WTC11 (cell line): Measurements from ENCODE around the gene PLA2G12B. TPM values are rescaled to one million over a fixed set of nuclear protein-coding genes. Genes with fewer than 3 reads are reported as not detected.
A peak's percentile ranks its signal among the peaks of the same experiment; 100 is the strongest.

Experiments
- ATAC-seq: fragments of 200-7000 bp; cut with Tn5 transposase; 2 replicates; pipeline ENCODE4 v1.10.0; 2021; ENCODE audit warnings: mild to moderate bottlenecking, moderate library complexity
- CTCF ChIA-PET: fragments of 300-600 bp; sonication (Branson Sonifier 250); formaldehyde crosslinking; loops from one replicate; lab custom pipeline; 2021; ENCODE audit warnings: antibody characterized with exemption; lab: Charles Lee
- POLR2A ChIA-PET: fragments of 350-600 bp; sonication (Branson Sonifier 250); formaldehyde crosslinking; loops from one replicate; lab custom pipeline; 2021; ENCODE audit warnings: antibody characterized with exemption; lab: Charles Lee
- DNase-seq: peaks from one replicate; pipeline ENCODE4 v3.0.0; 2021; ENCODE audit warnings: low spot score
- H3K27ac Mint-ChIP-seq: 2 replicates; pipeline ENCODE4 v1.8.0; 2021; ENCODE audit warnings: mixed read lengths
- H3K27me3 Mint-ChIP-seq: 2 replicates; pipeline ENCODE4 v1.8.0; 2021; ENCODE audit warnings: low read depth, mild to moderate bottlenecking, moderate library complexity, mixed read lengths
- H3K36me3 Mint-ChIP-seq: 2 replicates; pipeline ENCODE4 v1.8.0; 2021; ENCODE audit warnings: mixed read lengths
- H3K4me1 Mint-ChIP-seq: 2 replicates; pipeline ENCODE4 v1.8.0; 2022; ENCODE audit warnings: mixed read lengths
- H3K4me3 Mint-ChIP-seq: 2 replicates; pipeline ENCODE4 v1.8.0; 2021; ENCODE audit warnings: mild to moderate bottlenecking, moderate library complexity, mixed read lengths
- H3K9me3 Mint-ChIP-seq: 2 replicates; pipeline ENCODE4 v1.8.0; 2021; ENCODE audit warnings: mixed read lengths
- CBFB ChIP-seq: sonication (generic); formaldehyde crosslinking; IDR thresholded peaks from 2 replicates; pipeline ENCODE4 v1.8.1; 2022; ENCODE audit warnings: mild to moderate bottlenecking, low read depth, missing genetic modification reagents
- CREM ChIP-seq: sonication (generic); formaldehyde crosslinking; IDR thresholded peaks from 2 replicates; pipeline ENCODE4 v1.8.1; 2022; ENCODE audit warnings: mild to moderate bottlenecking, missing genetic modification reagents, moderate library complexity
- ELF4 ChIP-seq: sonication (generic); formaldehyde crosslinking; IDR thresholded peaks from 2 replicates; pipeline ENCODE4 v1.8.1; 2022; ENCODE audit warnings: low read depth, mild to moderate bottlenecking, moderate library complexity, missing genetic modification reagents
- ESRRA ChIP-seq: sonication (generic); formaldehyde crosslinking; IDR thresholded peaks from 2 replicates; pipeline ENCODE4 v1.8.1; 2022; ENCODE audit warnings: mild to moderate bottlenecking, missing genetic modification reagents, borderline replicate concordance
- ETV6 ChIP-seq: sonication (generic); formaldehyde crosslinking; IDR thresholded peaks from 2 replicates; pipeline ENCODE4 v1.8.1; 2022; ENCODE audit warnings: mild to moderate bottlenecking, missing genetic modification reagents
- FOXK1 ChIP-seq: sonication (generic); formaldehyde crosslinking; IDR thresholded peaks from 2 replicates; pipeline ENCODE4 v1.8.0; 2022; ENCODE audit warnings: mild to moderate bottlenecking, moderate library complexity, missing genetic modification reagents
- JAZF1 ChIP-seq: fragments of 250-450 bp; sonication (Bioruptor Pico); IDR thresholded peaks from 2 replicates; pipeline ENCODE4 v1.9.0; 2021; ENCODE audit warnings: moderate library complexity, mild to moderate bottlenecking, inconsistent platforms
- MYBL2 ChIP-seq: sonication (generic); formaldehyde crosslinking; IDR thresholded peaks from 2 replicates; pipeline ENCODE4 v1.8.1; 2023; ENCODE audit warnings: mild to moderate bottlenecking, moderate library complexity, missing genetic modification reagents
- NFATC4 ChIP-seq: fragments of 250-450 bp; sonication (Bioruptor Pico); IDR thresholded peaks from 2 replicates; pipeline ENCODE4 v1.9.0; 2021; ENCODE audit warnings: mild to moderate bottlenecking
- NR1H2 ChIP-seq: sonication (generic); formaldehyde crosslinking; IDR thresholded peaks from 2 replicates; pipeline ENCODE4 v1.9.0; 2021; ENCODE audit warnings: mild to moderate bottlenecking, moderate library complexity, missing genetic modification reagents
- ZNF416 ChIP-seq: fragments of 250-450 bp; sonication (Bioruptor Pico); IDR thresholded peaks from 2 replicates; pipeline ENCODE4 v1.9.0; 2021; ENCODE audit warnings: mild to moderate bottlenecking, inconsistent platforms
- total RNA-seq: library from RNA; stranded (reverse); gene quantifications from 3 replicates; pipeline ENCODE4 v1.2.3, GENCODE V29; 2021
- TF ChIP-seq, protein P1 (sequence below): fragments of 250-450 bp; sonication (Bioruptor Pico); IDR thresholded peaks from 2 replicates; pipeline ENCODE4 v1.9.0; 2021; ENCODE audit warnings: mild to moderate bottlenecking, borderline replicate concordance
- TF ChIP-seq, protein P2 (sequence below): sonication (generic); formaldehyde crosslinking; conservative IDR thresholded peaks from 2 replicates; pipeline ENCODE4 v1.8.1; 2022; ENCODE audit warnings: mild to moderate bottlenecking, missing genetic modification reagents
- TF ChIP-seq, protein P3 (sequence below): sonication (generic); formaldehyde crosslinking; IDR thresholded peaks from 2 replicates; pipeline ENCODE4 v1.8.1; 2022; ENCODE audit warnings: low read depth, missing genetic modification reagents, borderline replicate concordance

PLA2G12B gene
- total RNA-seq, 1 experiment from 2014 or later, result not detected

DNA sequence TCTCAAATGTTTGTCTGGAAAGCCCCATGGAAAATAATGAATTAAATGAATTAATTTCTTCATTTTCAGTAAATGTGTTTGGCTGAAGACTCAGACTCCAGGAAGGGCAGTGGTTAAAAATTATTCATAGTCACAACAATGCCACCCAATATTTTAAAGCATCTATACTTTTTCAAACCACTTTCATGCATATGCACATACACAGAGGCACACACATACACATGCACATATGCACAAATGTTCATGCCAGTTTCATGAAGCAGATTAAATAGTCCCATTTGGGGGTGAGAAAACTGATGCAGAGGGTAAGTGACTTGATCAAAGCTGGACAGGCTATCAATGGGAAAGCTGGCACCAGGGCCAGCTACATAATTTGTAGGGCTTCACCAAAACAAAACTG, 1.4 kb upstream of the PLA2G12B start:
- Mint-ChIP-seq H3K27me3 (no peaks in the 10 kb centered on the region), H3K27ac (no peak overlapping the region), H3K4me3 (no peak overlapping the region), H3K9me3 (no peaks in the 10 kb centered on the region), H3K36me3 (no peaks in the 10 kb centered on the region), H3K4me1 (peaks cover 28% of the 10 kb centered on the region)
- ChIA-PET CTCF (no interaction called here), POLR2A (no interaction called here)
- no peak for TF ChIP-seq CREM
- no peak for TF ChIP-seq MYBL2 (CRISPR knock-in tag)
- no peak for TF ChIP-seq ZNF416 (CRISPR knock-in tag)
- no peak for TF ChIP-seq NR1H2 (CRISPR knock-in tag)
- TF ChIP-seq CBFB (CRISPR knock-in tag), result no peak
- TF ChIP-seq ESRRA (CRISPR knock-in tag), result no peak
- TF ChIP-seq ETV6 (CRISPR knock-in tag), result no peak
- TF ChIP-seq, protein P1, sequence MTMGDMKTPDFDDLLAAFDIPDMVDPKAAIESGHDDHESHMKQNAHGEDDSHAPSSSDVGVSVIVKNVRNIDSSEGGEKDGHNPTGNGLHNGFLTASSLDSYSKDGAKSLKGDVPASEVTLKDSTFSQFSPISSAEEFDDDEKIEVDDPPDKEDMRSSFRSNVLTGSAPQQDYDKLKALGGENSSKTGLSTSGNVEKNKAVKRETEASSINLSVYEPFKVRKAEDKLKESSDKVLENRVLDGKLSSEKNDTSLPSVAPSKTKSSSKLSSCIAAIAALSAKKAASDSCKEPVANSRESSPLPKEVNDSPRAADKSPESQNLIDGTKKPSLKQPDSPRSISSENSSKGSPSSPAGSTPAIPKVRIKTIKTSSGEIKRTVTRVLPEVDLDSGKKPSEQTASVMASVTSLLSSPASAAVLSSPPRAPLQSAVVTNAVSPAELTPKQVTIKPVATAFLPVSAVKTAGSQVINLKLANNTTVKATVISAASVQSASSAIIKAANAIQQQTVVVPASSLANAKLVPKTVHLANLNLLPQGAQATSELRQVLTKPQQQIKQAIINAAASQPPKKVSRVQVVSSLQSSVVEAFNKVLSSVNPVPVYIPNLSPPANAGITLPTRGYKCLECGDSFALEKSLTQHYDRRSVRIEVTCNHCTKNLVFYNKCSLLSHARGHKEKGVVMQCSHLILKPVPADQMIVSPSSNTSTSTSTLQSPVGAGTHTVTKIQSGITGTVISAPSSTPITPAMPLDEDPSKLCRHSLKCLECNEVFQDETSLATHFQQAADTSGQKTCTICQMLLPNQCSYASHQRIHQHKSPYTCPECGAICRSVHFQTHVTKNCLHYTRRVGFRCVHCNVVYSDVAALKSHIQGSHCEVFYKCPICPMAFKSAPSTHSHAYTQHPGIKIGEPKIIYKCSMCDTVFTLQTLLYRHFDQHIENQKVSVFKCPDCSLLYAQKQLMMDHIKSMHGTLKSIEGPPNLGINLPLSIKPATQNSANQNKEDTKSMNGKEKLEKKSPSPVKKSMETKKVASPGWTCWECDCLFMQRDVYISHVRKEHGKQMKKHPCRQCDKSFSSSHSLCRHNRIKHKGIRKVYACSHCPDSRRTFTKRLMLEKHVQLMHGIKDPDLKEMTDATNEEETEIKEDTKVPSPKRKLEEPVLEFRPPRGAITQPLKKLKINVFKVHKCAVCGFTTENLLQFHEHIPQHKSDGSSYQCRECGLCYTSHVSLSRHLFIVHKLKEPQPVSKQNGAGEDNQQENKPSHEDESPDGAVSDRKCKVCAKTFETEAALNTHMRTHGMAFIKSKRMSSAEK (CRISPR knock-in tag), result no peak
- TF ChIP-seq, protein P2, sequence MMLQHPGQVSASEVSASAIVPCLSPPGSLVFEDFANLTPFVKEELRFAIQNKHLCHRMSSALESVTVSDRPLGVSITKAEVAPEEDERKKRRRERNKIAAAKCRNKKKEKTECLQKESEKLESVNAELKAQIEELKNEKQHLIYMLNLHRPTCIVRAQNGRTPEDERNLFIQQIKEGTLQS (CRISPR knock-in tag), result no peak
- TF ChIP-seq ELF4, result no peak
- TF ChIP-seq NFATC4, result no peak
- no peak for ATAC-seq
- no peak for DNase-seq

DNA sequence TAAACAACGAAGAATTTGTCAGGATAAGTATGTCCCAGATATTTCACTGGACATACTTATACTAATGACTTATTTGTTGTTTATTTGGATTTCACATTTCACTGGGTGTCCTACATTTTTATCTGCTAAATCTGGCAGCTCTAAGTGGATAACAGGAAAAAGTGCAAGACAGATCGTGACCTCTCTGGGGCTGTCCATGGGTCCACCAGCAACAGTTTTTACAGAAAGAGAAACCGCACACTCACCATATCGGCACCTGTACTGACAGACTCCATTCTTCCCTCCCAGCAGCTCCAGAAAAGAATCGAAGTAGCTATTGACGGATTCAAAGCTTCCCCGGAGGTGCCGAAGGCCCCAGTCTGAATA, 393 bp downstream of the PLA2G12B start:
- no peaks in the 10 kb centered on the region for H3K9me3 Mint-ChIP-seq
- no peak for TF ChIP-seq JAZF1 (CRISPR knock-in tag)
- TF ChIP-seq, all 79 proteins: peak for 0
- DNase-seq (no peak), ATAC-seq (no peak)
- Mint-ChIP-seq H3K27ac (no peak overlapping the region), H3K27me3 (no peaks in the 10 kb centered on the region), H3K4me1 (peaks cover 31% of the 10 kb centered on the region), H3K4me3 (no peak overlapping the region), H3K36me3 (no peaks in the 10 kb centered on the region)
- POLR2A ChIA-PET, result no interaction called here
- CTCF ChIA-PET, result interaction anchor here (0.6 to 1.6 kb wide), 4 partner anchors 20 to 359 kb away, joined by 3 to 5 read pairs (median 4); no protein-coding TSS in a partner anchor

DNA sequence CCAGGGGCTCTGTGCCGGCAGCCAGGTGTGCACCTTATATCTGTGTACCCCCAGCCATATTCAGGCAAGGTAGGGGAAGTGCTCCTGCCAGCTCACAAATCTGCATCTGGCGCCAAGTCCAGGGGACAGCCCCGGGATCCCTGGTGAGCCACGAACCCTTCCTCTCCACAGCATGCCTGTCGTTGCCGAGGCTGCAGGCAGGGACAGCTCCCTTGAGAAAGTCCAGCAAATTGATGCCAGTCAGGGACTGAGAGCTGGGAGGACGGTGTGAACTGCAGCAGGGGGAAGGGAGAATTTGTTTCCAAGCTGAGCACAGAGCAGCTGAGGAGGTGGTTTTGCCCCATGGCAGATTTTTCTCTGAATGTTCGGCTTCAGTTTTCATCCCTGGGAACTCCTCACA, 919 bp downstream of the PLA2G12B start:
- TF ChIP-seq, protein P3, sequence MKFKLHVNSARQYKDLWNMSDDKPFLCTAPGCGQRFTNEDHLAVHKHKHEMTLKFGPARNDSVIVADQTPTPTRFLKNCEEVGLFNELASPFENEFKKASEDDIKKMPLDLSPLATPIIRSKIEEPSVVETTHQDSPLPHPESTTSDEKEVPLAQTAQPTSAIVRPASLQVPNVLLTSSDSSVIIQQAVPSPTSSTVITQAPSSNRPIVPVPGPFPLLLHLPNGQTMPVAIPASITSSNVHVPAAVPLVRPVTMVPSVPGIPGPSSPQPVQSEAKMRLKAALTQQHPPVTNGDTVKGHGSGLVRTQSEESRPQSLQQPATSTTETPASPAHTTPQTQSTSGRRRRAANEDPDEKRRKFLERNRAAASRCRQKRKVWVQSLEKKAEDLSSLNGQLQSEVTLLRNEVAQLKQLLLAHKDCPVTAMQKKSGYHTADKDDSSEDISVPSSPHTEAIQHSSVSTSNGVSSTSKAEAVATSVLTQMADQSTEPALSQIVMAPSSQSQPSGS (CRISPR knock-in tag), result no peak
- TF ChIP-seq FOXK1 (CRISPR knock-in tag), result 0 out of 2 replicates have a peak, but pooled peaks have one; percentile 36
- TF ChIP-seq, all 79 proteins: peak for 1
- H3K36me3 Mint-ChIP-seq, result no peaks in the 10 kb centered on the region
- H3K27me3 Mint-ChIP-seq, result no peaks in the 10 kb centered on the region
- no peaks in the 10 kb centered on the region for H3K9me3 Mint-ChIP-seq
- H3K27ac Mint-ChIP-seq, result 0 out of 2 replicates have a peak overlapping the region, but pooled peaks have one; percentile 27
- peak; percentile 73 for ATAC-seq
- H3K4me3 Mint-ChIP-seq, result no peak overlapping the region
- ChIA-PET POLR2A (no interaction called here), CTCF (interaction anchor here (0.6 to 1.6 kb wide), 6 partner anchors 20 to 589 kb away, joined by 3 to 7 read pairs (median 4); no protein-coding TSS in a partner anchor)
- peaks cover 31% of the 10 kb centered on the region for H3K4me1 Mint-ChIP-seq
- peak; percentile 46 for DNase-seq
